Esophagus squamous epithelium (tissue), 5 donors: ENCODE data around the gene CAMTA1. TPM values are rescaled to one million over a fixed set of nuclear protein-coding genes. Genes with fewer than 3 reads are reported as not detected.

Experiments
- DNase-seq: peaks from one replicate; lab custom pipeline; 2025; lab: John Stamatoyannopoulos, UW
- H3K27ac ChIP-seq, 4 donors: fragments of 200-600 bp; sonication (generic); one replicate each; pipeline ENCODE4 v1.5.1; 2016 to 2019; ENCODE audit warnings: mild to moderate bottlenecking in 1 of 4
- H3K27me3 ChIP-seq, 4 donors: fragments of 200-600 bp; sonication (generic); 1 replicate in 3 of 4; 2 replicates in 1 of 4; pipeline versions ENCODE4 v1.5.1 to v1.6.0; 2017 to 2021; ENCODE audit warnings: antibody characterized with exemption in 1 of 4
- H3K36me3 ChIP-seq, 3 donors: fragments of 200-600 bp; sonication (generic); one replicate each; pipeline ENCODE4 v1.5.1; 2016 to 2019
- H3K4me1 ChIP-seq, 3 donors: fragments of 200-600 bp; sonication (generic); one replicate each; pipeline ENCODE4 v1.5.1; 2017 to 2019
- H3K4me3 ChIP-seq, 4 donors: fragments of 200-600 bp; sonication (generic); 1 replicate in 3 of 4; 2 replicates in 1 of 4; pipeline ENCODE4 v1.5.1; 2016 to 2019; ENCODE audit warnings: mild to moderate bottlenecking in 2 of 4, moderate library complexity in 1 of 4
- H3K9me3 ChIP-seq, 3 donors: fragments of 200-600 bp; sonication (generic); one replicate each; pipeline ENCODE4 v1.5.1; 2016 to 2019
- CTCF ChIP-seq, 6 experiments: fragments of 450-650 bp in 4 of 6; fragments of 200-600 bp in 2 of 6; sonication (generic) in 2 of 6; IDR thresholded peaks; one replicate each; pipeline ENCODE4 v1.5.1; 2016 to 2019; ENCODE audit warnings: antibody characterized with exemption in 6 of 6, mild to moderate bottlenecking in 4 of 6, moderate library complexity in 4 of 6
- POLR2A ChIP-seq, 4 donors: fragments of 450-650 bp; IDR thresholded peaks; one replicate each; pipeline ENCODE4 v1.6.1; 2017; ENCODE audit warnings: antibody characterized with exemption in 4 of 4, mild to moderate bottlenecking in 4 of 4, moderate library complexity in 3 of 4
- WGBS, 2 donors: methylation state at CpG; one replicate each; pipeline ENCODE4 v1.1.5; 2018; 5-methylcytosine and 5-hydroxymethylcytosine counted together
- intact Hi-C: fragments of 100-400 bp; cut with DNase I; formaldehyde crosslinking; loops from one replicate; pipeline ENCODE4 v1.15.0; 2022
- total RNA-seq, 4 donors: library from RNA; depleted of rRNA; stranded (reverse); fragments of >200 nt; gene quantifications; one replicate each; pipeline ENCODE4 v1.1.0, GENCODE V29; 2016
- donor health status: DM: yes; HTN: yes; CAD: no.

Gene CAMTA1
- total RNA-seq, 4 donors from 2014 or later, result 31.3 to 77.4 (median 45.9) TPM

GRCh38 chr1:7259955-7260354 is 474.7 kb downstream of the CAMTA1 start:
- Histone ChIP-seq H3K27me3 (peaks cover 0 to 27% (median 0%) of the 10 kb centered on the region in 4 donors), H3K4me3 (no peak overlapping the region), H3K4me1 (peaks cover 4 to 16% (median 6%) of the 10 kb centered on the region in 3 donors), H3K9me3 (no peaks in the 10 kb centered on the region), H3K36me3 (no peaks in the 10 kb centered on the region), H3K27ac (no peak overlapping the region)
- intact Hi-C loops, result no loop called here
- 74 to 87% methylated on average over 5 of the region's 5 CpGs for WGBS, 2 donors
- no peak for DNase-seq
- TF ChIP-seq POLR2A (IDR thresholded peaks at IDR 0.05) (no peak), CTCF (IDR thresholded peaks at IDR 0.05) (no peak)

DNA sequence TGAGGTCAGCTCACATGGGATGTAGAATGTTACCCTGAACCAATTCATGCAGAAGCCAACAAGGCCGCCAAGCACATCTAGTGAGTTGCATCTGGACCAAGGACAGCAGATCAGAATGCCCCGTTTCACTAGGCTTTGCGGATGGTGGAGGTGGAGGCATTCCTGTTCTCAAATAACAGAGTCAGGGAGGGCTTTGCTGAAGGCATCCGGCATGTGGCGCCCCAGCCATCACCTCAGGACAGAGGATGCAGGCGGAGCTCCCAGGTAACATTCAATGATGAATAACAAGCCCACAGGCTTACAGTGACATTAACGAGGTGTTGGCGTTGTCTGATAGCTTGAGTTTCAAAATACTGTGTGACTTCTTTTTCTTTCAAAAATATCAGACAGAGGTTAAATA is 476.2 kb downstream of the CAMTA1 start:
- intact Hi-C loops, result no loop called here
- Histone ChIP-seq H3K9me3 (no peaks in the 10 kb centered on the region), H3K36me3 (no peaks in the 10 kb centered on the region), H3K4me1 (peaks cover 4 to 27% (median 10%) of the 10 kb centered on the region in 3 donors), H3K27me3 (peaks cover 0 to 28% (median 0%) of the 10 kb centered on the region in 4 donors), H3K4me3 (no peak overlapping the region), H3K27ac (no peak overlapping the region)
- WGBS, 2 donors, result 83 to 92% methylated on average over 7 to 8 of the region's 8 CpGs
- DNase-seq, result no peak
- TF ChIP-seq POLR2A (IDR thresholded peaks at IDR 0.05) (no peak), CTCF (IDR thresholded peaks at IDR 0.05) (no peak)

- no peaks in the 10 kb centered on the region for H3K9me3 ChIP-seq
- H3K36me3 ChIP-seq, result no peaks in the 10 kb centered on the region
- intact Hi-C loops, result no loop called here
- TF ChIP-seq CTCF (IDR thresholded peaks at IDR 0.05) (no peak), POLR2A (IDR thresholded peaks at IDR 0.05) (no peak)
- WGBS, 2 donors, result 10 to 54% methylated on average over 2 to 6 of the region's 6 CpGs
- H3K27ac ChIP-seq, result no peak overlapping the region
- H3K4me1 ChIP-seq, result peaks cover 4 to 27% (median 10%) of the 10 kb centered on the region in 3 donors
- H3K4me3 ChIP-seq, result no peak overlapping the region
- DNase-seq, result no peak
- H3K27me3 ChIP-seq, result peaks cover 0 to 38% (median 0%) of the 10 kb centered on the region in 4 donors
Observed at GRCh38 chr1:7262611-7263010, 477.4 kb downstream of the CAMTA1 start.

DNA sequence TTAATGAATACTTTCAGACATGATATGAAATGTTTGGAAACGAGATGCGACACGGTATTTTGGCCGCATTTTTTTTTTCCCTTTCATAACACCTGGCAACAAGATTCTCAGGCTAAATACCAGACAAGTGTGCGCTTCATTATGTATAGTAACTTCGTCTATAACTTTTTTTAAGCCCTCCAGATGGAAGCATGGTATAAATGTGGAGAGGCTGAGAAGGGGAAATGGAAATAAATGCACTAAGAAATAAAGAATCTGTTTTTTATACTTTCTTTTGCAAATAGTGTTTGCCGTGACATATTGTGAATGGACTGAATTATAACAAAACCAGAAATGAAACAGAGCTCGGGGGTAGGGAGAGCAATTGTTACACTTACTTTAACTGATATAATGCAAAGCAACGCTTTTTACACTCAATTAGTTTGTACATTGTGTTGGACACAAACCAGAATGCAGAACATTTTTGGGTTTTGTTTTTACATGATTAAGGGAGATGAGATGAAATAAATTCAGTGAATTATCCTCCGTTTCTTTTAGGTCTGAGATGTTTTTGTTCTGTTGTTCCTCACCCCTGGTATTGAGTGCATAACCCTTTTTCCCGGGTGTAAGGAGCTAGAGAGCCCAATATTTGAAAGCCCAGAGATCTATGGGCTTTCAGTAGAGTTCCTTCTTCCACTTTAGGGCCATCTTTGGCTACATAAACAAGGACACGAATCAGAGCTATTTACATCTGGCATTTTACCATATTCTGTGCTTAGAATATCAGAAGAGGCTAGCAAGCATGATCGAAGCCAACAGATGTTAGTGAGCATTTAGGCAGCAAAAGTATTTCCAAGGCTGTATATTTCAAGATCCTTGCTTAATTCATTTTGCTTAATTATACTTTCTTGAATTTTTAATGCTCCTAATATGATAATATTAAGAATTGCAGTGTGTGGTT is 478.0 kb downstream of the CAMTA1 start:
- intact Hi-C loops, result no loop called here
- H3K36me3 ChIP-seq, result no peaks in the 10 kb centered on the region
- no peak overlapping the region for H3K4me3 ChIP-seq
- TF ChIP-seq CTCF (IDR thresholded peaks at IDR 0.05) (no peak), POLR2A (IDR thresholded peaks at IDR 0.05) (no peak)
- peaks cover 4 to 27% (median 10%) of the 10 kb centered on the region in 3 donors for H3K4me1 ChIP-seq
- H3K27me3 ChIP-seq, result peaks cover 0 to 42% (median 0%) of the 10 kb centered on the region in 4 donors
- H3K9me3 ChIP-seq, result no peaks in the 10 kb centered on the region
- no peak for DNase-seq
- 23 to 40% methylated on average over 13 of the region's 13 CpGs for WGBS, 2 donors
- no peak overlapping the region for H3K27ac ChIP-seq

- H3K27me3 ChIP-seq, result peaks cover 0 to 42% (median 0%) of the 10 kb centered on the region in 4 donors
- H3K9me3 ChIP-seq, result peaks cover 0 to 3% (median 2%) of the 10 kb centered on the region in 3 donors
- H3K27ac ChIP-seq, result no peak overlapping the region
- no peak for TF ChIP-seq CTCF (IDR thresholded peaks at IDR 0.05)
- no peak for TF ChIP-seq POLR2A (IDR thresholded peaks at IDR 0.05)
- H3K4me3 ChIP-seq, result no peak overlapping the region
- intact Hi-C loops, result no loop called here
- WGBS, 2 donors, result 39 to 46% methylated on average over 4 of the region's 4 CpGs
- H3K36me3 ChIP-seq, result no peaks in the 10 kb centered on the region
- no peak for DNase-seq
- peaks cover 4 to 27% (median 10%) of the 10 kb centered on the region in 3 donors for H3K4me1 ChIP-seq
Observed at GRCh38 chr1:7264101-7264500, 478.8 kb downstream of the CAMTA1 start.
